ENCODE measurements around the gene GALNT10.
A peak's percentile ranks its signal among the peaks of the same experiment; 100 is the strongest.

Gene GALNT10

GRCh38 chr5:154341620-154342019 is 151.1 kb downstream of the GALNT10 start:
- no peaks in the 10 kb centered on the region for H3K9me3 Mint-ChIP-seq
- H3K4me3 Mint-ChIP-seq: no peak overlapping the region
- peak overlapping the region in 1 of 3 experiments; percentile 44 for H3K27ac Mint-ChIP-seq
- peaks cover 6% of the 10 kb centered on the region for H3K36me3 Mint-ChIP-seq (ENCODE audit: low read depth)
- no peak for TF ChIP-seq CTCF (IDR thresholded peaks at IDR 0.05; ENCODE audit: unreplicated experiment in 3 of 3)
- peaks cover 5% of the 10 kb centered on the region for H3K4me1 Mint-ChIP-seq
- no peaks in the 10 kb centered on the region for H3K27me3 Mint-ChIP-seq (ENCODE audit: low read depth)

GRCh38 chr5:154342211-154342610 is 151.7 kb downstream of the GALNT10 start:
- Mint-ChIP-seq H3K4me1 (peaks cover 5% of the 10 kb centered on the region), H3K27me3 (ENCODE audit: low read depth) (no peaks in the 10 kb centered on the region)

GRCh38 chr5:154342963-154343362 is 152.4 kb downstream of the GALNT10 start:
- no peak overlapping the region for H3K27ac Mint-ChIP-seq
- no peaks in the 10 kb centered on the region for H3K9me3 Mint-ChIP-seq
- no peak overlapping the region for H3K4me3 Mint-ChIP-seq
- TF ChIP-seq CTCF (IDR thresholded peaks at IDR 0.05; ENCODE audit: unreplicated experiment in 3 of 3): no peak
- no peaks in the 10 kb centered on the region for H3K27me3 Mint-ChIP-seq (ENCODE audit: low read depth)
- no peaks in the 10 kb centered on the region for H3K36me3 Mint-ChIP-seq (ENCODE audit: low read depth)
- peaks cover 5% of the 10 kb centered on the region for H3K4me1 Mint-ChIP-seq

More at GRCh38 chr5:154342211-154342610, 151.7 kb downstream of the GALNT10 start:
- no peak for TF ChIP-seq CTCF (IDR thresholded peaks at IDR 0.05; ENCODE audit: unreplicated experiment in 3 of 3)
- H3K9me3 Mint-ChIP-seq: no peaks in the 10 kb centered on the region
- H3K36me3 Mint-ChIP-seq (ENCODE audit: low read depth): peaks cover 6% of the 10 kb centered on the region
- peak overlapping the region in 1 of 3 experiments; percentile 44 for H3K27ac Mint-ChIP-seq
- no peak overlapping the region for H3K4me3 Mint-ChIP-seq

GRCh38 chr5:154344461-154344860 is 153.9 kb downstream of the GALNT10 start:
- H3K27me3 Mint-ChIP-seq (ENCODE audit: low read depth): no peaks in the 10 kb centered on the region
- H3K4me1 Mint-ChIP-seq: peaks cover 5% of the 10 kb centered on the region
- H3K36me3 Mint-ChIP-seq (ENCODE audit: low read depth): no peaks in the 10 kb centered on the region
- no peak overlapping the region for H3K27ac Mint-ChIP-seq
- no peak for TF ChIP-seq CTCF (IDR thresholded peaks at IDR 0.05; ENCODE audit: unreplicated experiment in 3 of 3)
- H3K9me3 Mint-ChIP-seq: no peaks in the 10 kb centered on the region
- H3K4me3 Mint-ChIP-seq: no peak overlapping the region

- no peaks in the 10 kb centered on the region for H3K9me3 Mint-ChIP-seq
- no peaks in the 10 kb centered on the region for H3K36me3 Mint-ChIP-seq (ENCODE audit: low read depth)
- peak overlapping the region in 1 of 3 experiments; percentile 37 for H3K27ac Mint-ChIP-seq
- TF ChIP-seq CTCF (IDR thresholded peaks at IDR 0.05; ENCODE audit: unreplicated experiment in 3 of 3): no peak
- H3K4me3 Mint-ChIP-seq: no peak overlapping the region
- no peaks in the 10 kb centered on the region for H3K27me3 Mint-ChIP-seq (ENCODE audit: low read depth)
- peaks cover 5% of the 10 kb centered on the region for H3K4me1 Mint-ChIP-seq
These were observed 154.9 kb downstream of the GALNT10 start for GRCh38 chr5:154345255-154345952.

- Mint-ChIP-seq H3K4me1 (peaks cover 5% of the 10 kb centered on the region), H3K27me3 (ENCODE audit: low read depth) (no peaks in the 10 kb centered on the region), H3K9me3 (no peaks in the 10 kb centered on the region), H3K27ac (no peak overlapping the region), H3K36me3 (ENCODE audit: low read depth) (no peaks in the 10 kb centered on the region), H3K4me3 (no peak overlapping the region)
- no peak for TF ChIP-seq CTCF (IDR thresholded peaks at IDR 0.05; ENCODE audit: unreplicated experiment in 3 of 3)
These were observed 155.9 kb downstream of the GALNT10 start for GRCh38 chr5:154346427-154346826.
